NCI-H526 treated with DMSO at 0.1 percent for 48 hours (cell line): ENCODE measurements around the gene P2RY11.

Experiments
- DNase-seq: peaks from one replicate; lab custom pipeline; 2025; lab: John Stamatoyannopoulos, UW

P2RY11 gene

DNA sequence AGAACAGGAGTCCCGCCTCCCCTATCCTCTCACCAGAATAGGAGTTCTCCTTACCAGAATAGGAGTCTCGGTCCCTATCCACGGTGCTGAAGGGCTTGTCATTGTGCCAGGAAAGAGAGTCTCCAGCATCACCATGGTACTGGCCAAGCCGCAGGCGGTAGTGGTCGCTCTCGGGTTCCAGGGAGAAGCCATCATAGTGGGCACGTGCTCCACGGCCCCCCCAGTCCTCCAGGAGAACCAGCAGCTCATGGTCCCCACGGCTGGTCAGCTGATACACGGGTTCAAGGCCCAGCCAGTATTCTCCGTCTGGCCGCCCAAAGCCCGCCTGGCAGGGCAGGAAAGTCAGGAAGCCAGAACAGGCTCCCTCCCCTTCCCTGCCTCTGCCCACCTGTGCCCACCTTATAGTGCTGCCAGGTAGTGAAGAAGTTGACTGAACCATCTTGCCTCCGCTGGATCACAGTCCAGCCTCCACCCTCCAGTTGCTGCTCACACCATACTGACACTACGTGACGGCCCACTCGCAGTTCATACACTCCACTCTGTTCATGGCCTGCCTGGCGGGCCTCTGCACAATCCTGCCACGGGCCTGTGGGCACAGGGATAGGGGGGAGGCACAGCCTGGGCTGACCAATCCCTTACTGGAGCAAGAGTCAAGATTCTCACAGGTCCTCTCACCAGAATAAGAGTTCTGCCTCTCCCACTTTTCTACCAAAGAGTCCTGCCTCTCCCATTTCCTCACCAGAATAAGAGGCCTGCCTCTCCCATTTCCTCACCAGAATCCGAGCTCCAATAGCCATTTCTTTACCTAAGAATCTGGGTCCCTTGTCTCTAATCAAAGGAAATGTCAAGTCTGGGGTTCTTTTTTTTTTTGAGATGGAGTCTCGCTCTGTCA is 18.0 kb upstream of the P2RY11 start:
- no peak for DNase-seq

DNA sequence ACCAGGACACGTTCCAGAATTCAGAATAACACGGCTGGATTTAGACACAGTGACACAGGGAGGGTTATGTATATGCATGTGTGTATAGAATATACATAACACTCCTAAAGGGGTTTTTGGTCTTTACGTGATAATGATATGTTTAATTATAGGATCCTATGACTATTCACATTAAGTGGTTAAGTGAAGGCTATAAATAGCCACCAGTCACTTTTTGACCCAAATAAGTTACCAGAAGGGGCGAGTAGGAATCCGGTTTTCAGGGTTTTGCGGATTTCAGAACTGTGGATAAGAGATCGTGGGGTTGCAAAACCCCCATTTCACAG is 15.9 kb upstream of the P2RY11 start:
- no peak for DNase-seq

DNA sequence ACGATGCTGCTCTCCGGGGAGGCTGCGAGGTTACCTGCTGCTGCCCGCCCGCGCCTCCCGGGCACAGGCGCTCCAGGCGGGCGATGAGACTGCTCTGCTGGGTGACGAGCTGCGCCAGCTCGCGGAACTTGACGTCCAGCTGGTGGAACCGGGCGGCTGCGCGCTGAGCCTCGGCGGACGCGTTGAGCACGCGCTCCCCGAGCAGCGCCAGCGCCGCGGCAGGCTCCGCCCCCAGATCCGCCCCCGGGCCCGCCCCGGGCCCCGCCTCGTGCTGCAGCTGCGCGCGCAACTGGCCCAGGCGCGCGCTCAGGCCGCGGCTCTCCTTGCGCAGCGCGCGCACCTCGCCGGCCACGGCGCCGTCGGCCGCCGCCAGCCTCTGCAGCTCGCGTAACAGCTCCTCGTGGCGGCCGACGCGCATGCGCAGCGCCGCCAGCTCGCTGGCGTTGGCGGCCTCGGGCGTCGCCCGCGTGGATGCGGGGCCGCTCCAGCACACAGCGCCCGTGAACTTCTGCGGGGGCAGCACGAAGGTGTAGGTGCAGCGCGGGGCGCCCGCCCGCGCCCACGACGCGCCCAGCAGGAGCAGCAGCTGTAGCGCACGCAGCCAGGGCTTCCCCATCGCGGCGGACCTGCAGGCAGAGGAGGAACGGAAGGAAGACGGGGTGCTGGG is 15.4 kb upstream of the P2RY11 start:
- peak; percentile 77 for DNase-seq

DNA sequence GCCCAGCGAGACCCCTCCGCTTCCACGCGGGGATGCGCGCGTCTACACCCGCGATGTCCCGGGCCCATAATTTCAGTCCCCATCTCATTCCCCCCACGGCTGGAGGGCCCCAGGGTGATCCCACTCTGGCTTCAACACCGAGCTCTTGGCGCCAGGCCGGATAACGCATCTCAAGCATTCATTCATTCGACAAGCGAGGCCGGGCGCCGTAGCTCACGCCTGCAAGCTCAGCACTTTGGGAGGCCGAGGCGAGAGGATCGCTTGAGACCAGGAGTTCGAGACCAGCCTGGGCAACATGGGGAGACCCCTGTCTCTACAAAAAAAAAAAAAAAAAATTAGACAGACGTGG is 14.9 kb upstream of the P2RY11 start:
- DNase-seq = no peak

DNA sequence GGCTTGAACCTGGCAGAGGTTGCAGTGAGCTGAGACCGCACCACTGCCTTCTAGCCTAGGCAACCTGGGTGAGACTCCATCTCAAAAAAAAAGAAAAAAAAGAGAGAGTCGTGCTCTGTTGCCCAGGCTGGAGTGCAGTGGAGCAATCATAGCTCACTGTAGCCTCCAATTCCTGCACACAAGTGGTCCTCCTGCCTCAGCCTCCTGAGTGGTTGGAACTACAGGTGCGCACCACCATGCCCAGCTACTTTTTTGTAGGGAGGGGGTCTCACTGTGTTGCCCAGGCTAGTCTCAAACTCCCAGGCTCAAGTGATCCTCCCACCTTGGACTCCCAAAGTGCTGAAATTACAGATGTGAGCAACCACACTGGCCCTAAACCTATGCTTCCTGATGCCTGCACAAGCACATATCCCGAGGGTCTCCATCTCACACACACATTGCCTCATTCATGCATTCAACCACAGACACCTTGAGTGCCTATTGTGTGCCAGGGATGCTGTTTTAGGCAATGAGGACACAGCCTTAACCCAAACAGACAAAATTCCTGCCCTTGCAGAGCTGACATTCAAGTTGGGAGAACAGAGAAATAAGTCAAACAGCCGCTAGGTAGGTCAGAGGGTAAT is 11.2 kb upstream of the P2RY11 start:
- DNase-seq = no peak

DNA sequence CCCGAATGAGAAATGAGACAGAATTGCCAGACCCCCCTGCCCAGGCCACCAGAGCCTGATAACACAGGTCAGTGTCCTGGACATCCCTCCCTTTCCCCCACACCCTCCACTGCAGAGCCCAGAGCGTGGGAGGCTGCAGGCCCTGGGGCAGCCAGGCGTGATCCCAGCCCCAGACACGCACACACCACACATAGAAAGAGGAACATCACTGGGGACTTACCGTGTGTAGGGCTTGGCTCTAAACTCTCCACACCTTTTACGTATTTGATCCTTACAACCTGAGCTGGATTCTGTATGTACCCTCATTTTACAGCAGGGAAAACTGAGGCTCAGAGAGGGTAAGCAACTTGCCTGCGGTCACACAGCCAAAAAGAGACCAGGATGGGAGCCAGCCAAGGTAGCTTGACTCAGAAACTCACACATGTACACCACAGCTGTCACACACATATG is 8.7 kb upstream of the P2RY11 start:
- DNase-seq = no peak

DNA sequence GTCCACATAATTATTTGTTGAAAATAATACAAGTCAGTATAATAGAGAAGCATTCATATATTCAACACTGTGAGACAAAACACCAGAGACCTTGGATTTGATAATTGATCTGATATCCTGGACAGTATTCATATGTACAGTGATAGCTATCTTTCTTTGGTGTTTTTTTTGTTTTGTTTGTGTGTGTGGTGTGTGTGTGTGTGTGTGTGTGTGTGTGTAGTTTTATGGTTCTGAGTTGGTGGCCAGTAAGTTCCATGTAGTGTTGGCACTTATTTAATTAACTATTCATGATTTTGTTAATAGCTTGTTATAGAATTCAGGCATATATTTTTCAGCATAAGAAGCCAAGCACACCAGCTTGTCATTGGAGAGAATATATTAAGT is 7.4 kb upstream of the P2RY11 start:
- no peak for DNase-seq

DNA sequence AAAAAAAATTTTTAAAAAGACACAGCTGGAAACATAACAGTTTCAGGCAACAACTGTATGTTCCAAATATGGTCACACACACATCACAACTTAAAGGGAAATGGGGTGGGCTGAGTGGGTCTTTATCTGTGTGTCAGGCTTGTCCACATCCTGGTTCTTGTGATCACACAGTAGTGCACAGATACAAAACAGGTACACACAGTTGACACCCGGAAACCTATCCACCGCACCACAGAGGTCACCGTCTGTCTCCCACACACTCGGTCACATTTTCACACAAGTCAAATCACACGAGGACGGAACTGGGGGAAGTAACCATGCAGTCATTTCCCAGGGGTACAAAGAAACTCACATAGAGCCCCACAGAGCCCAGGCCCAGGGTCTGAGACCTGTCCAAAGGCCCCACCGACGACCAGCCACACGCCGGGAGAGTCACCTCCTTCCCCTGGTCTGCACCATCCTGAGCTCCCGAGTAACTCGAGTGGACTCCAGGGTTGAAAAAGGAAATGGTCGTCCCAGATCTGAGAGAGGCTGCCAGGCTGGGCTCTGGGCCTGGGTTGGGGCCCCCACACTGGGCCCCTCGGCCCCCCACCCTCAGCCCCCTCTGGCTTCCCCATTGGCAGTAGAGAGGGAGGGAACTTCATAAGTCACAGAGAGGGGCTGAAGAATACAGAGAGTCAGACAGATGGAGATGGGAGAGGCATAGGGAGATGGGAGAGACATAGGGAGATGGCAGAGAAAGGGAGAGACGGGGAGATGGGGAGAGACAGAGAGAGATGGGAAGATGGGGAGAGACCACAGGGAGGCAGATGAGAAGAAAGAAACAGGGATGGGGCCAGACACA is 6.6 kb upstream of the P2RY11 start:
- no peak for DNase-seq

DNA sequence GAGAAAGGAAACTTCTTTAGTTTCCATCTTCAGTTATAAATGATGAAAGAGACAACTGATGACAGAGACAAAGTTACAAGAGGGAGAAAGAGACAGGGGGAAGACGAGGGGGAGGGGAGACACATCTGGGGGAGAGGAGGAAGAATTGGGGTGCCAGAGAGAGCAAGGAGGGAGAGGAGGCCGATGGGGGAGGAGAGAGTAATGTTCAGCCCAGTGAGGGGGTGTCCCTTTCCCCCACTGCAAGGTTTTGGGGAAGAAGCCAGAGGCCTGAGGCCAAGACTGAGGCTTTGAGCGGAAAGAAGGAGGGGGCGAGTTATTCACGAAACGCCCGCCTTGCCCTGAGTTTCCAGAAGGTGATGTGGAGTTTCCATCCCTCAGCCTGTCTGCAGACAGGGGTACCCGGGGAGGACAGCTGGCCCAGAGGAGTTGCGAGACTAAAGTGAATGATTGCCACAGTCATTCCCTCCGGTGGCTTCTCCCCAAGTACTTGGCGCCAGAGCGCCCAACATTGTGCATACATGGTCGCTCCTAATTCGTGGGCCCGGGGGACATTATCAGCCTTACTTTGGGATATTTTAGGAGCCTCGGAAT is 5.9 kb upstream of the P2RY11 start:
- no peak for DNase-seq

DNA sequence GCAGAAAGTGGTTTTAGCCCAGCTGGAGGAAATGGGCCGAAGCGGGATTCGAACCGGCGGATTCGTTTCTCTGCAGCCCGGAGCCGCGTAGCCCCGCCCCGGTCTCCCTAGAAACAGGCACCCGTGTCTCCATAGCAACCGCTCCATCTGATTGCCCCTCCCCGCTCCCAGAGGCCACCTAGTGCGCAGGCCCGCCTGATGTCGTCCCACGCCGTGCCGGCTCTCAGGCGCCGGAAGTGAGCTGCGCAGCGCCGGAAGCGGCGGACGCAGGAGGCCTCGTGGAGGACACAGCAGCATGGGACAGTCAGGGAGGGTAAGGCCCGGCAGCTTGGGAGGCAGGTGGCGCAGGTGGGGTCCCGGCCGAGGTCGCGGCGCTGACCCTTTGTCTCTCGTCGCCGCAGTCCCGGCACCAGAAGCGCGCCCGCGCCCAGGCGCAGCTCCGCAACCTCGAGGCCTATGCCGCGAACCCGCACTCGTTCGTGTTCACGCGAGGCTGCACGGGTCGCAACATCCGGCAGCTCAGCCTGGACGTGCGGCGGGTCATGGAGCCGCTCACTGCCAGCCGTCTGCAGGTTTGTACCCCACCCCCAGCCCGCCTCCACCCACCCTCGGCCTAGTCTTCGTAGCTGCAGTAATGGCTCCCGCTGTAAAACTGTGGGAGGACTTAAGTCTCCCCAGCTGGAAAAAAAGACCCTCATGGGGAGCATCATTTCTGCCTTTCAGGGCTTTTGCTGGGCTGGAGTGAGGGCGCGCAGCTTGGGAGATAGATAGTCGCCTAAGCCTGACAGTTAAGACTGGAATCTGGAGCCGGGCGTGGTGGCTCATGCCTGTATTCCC is 5.2 kb upstream of the P2RY11 start, which contains the start of gene PPAN:
TSS of gene PPAN (plus strand) at position 263 of the 837 bp plus-strand sequence. CDS start at position 296, 33 bp downstream.
- DNase-seq = peak; percentile 89

DNA sequence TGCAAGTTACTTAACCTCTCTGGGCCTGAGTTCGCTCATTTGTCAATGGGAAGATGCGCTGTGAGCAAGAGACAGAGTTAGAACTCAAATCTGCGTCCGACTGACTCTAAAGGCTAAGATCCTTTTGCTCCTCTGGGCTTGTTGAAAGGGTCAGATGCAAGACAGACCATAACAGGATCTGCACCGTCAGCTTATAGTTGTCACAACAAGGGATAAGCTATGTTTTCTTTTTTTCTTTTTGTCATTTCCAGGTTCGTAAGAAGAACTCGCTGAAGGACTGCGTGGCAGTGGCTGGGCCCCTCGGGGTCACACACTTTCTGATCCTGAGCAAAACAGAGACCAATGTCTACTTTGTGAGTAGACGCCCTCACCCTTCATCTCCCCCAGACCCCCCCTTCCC is 4.2 kb upstream of the P2RY11 start:
- DNase-seq = no peak

DNA sequence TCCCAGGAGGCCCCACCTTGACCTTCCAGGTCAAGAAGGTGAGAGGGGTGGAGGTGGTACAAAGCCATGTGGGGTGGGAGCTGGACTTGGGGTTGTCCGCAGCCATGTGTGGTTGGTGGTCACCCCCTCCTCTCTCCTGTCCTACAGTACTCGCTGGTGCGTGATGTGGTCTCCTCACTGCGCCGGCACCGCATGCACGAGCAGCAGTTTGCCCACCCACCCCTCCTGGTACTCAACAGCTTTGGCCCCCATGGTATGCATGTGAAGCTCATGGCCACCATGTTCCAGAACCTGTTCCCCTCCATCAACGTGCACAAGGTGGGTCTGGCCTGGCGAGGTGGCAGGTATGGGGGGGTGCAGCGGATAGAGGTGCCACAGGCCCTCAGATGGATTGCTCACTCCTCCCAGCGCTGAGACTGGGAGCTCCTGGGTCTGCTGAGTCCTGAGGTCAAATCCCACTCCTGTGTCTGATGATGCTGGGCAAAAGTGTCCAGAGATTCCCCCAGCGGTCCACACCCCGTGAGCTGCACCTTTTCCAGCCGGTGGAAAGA is 3.6 kb upstream of the P2RY11 start:
- DNase-seq = no peak

DNA sequence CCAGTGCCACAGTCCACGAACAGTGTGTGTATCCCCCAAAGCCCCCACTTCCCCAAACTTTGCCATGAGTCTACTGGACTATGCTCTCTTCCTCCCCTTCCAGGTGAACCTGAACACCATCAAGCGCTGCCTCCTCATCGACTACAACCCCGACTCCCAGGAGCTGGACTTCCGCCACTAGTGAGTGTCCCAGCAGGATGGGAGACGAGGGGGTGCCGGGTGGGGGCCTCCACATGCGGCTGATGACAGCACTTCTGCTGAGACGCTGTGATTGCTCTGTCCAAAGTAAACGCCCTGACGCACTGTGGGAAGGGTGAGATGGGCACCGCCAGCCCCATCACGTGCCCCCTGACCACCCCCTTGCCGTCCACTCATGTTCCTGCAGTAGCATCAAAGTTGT is 2.0 kb upstream of the P2RY11 start:
- no peak for DNase-seq

DNA sequence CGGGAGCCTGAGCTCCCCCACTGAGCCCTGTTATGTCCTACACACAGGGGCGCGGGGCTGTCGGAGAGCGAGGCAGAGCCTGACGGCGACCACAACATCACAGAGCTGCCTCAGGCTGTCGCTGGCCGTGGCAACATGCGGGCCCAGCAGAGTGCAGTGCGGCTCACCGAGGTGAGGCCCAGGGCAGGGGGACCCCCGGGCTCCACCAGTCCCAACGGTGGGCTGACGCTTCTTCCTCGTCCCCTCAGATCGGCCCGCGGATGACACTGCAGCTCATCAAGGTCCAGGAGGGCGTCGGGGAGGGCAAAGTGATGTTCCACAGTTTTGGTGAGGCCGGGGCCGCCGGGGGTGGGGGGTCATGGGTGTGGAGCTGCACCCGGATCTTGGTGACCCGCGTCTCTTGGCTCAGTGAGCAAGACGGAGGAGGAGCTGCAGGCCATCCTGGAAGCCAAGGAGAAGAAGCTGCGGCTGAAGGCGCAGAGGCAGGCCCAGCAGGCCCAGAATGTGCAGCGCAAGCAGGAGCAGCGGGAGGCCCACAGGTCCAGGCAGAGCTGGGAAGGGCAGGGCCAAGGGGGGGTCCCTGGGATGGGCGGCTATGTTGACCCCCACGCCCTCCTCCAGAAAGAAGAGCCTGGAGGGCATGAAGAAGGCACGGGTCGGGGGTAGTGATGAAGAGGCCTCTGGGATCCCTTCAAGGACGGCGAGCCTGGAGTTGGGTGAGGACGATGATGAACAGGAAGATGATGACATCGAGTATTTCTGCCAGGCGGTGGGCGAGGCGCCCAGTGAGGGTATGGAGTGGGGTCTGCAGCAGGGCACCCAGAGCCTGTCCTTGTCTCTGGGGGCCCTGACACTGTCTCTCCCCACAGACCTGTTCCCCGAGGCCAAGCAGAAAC is 1.2 kb upstream of the P2RY11 start:
- no peak for DNase-seq

DNA sequence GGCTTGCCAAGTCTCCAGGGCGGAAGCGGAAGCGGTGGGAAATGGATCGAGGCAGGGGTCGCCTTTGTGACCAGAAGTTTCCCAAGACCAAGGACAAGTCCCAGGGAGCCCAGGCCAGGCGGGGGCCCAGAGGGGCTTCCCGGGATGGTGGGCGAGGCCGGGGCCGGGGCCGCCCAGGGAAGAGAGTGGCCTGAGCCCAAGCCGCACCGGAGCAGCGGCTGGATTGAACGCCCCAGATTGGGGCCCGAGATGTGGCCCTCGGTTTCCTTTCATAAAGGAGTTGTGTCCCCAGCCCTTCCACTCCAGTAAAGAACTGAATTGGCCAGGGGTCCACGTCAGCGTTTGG is 548 bp upstream of the P2RY11 start:
- DNase-seq = no peak

DNA sequence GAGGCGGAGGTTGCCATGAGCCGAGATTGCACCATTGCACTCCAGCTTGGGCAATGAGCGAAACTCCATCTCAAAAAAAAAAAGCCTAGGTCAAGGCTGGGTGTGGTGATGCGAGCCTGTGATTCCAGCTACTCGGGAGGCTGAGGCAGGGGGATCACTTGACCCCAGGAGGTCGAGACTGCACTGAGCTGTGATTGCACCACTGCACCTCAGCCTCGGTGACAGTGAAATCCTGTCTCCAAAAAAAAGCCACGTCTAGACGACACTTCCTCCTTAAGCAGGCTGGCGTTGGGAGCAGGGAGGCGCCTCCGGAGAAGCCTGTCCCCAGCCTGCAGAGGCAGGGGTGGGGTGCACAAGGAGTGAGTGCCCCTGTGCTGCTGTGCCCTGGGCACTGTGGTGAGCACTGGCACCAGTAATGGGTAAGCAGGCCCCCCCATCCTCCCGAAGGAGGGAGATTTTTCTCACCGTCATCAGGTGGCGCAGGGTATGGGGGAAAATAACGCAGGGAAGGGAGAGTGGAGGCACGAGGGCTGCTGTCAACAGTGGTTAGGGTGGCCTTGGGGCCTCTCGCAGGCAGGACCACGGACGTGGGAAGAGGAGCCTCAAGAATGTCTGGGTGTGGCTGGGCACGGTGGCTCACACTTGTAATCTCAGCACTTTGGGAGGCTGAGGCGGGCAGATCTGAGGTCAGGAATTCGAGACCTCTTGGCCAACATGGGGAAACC is 706 bp downstream of the P2RY11 start:
- DNase-seq = no peak

DNA sequence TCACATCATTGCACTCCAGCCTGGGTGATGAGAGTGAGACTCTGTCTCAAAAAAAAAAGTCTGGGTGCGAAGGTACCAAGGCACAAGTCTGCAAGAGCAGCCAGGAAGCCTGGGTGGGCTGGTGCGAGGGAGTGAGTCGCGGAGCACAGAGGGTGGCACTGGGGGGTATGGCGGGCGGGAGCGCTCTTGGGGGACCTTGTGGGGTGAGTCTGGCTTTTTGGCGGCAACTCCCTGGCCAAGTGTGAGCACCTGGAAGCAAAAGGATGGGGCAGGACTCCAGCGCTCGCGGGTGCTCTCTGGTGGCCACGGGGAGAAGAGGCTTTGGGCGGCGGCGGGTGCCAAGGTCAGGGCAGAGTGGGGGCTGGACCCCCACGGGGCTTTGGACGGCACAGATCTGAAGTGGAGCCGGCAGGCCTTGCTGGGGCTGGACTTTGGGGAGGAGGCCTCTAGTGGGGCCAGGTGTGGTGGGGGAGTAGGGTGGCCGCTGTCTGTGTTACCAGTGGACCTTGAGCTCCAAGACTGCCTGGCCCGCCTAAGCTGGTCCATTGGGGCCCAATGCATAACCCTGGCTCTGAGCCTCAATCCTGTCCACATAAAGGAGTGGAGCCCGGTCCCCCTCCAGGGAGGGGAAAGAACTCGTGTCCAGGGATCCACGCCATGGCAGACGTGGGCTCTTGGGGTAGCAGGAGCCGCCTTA is 1.6 kb downstream of the P2RY11 start:
- DNase-seq = no peak

DNA sequence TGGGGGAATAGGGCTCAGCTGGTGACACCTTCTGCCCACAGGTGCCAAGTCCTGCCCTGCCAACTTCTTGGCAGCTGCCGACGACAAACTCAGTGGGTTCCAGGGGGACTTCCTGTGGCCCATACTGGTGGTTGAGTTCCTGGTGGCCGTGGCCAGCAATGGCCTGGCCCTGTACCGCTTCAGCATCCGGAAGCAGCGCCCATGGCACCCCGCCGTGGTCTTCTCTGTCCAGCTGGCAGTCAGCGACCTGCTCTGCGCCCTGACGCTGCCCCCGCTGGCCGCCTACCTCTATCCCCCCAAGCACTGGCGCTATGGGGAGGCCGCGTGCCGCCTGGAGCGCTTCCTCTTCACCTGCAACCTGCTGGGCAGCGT is 2.1 kb downstream of the P2RY11 start:
- no peak for DNase-seq
